CD14-positive monocyte (primary cell): ENCODE measurements around the gene NOP53. TPM values are rescaled to one million over a fixed set of nuclear protein-coding genes. Genes with fewer than 3 reads are reported as not detected.
"Not testable (repeated sequence)": the region's sequence is repeated elsewhere in the genome, so short reads cannot be mapped to it uniquely, and the experiment has no call there.

Experiments
- DNase-seq, 3 donors: peaks; one replicate each; pipeline ENCODE4 v3.0.0-alpha.2; 2011 to 2022
- H2AFZ ChIP-seq: 2 replicates; pipeline ENCODE4 v1.6.0; 2012; ENCODE audit warnings: mild to moderate bottlenecking, low read depth, low read length, inconsistent platforms; ENCODE audit not compliant: insufficient read depth, poor library complexity, severe bottlenecking
- H3K27ac ChIP-seq, 2 donors: 1 replicate in 1 of 2; 2 replicates in 1 of 2; pipeline ENCODE4 v1.5.1; 2012 to 2013; ENCODE audit warnings: low read length in 2 of 2, control low read depth in 1 of 2, inconsistent platforms in 1 of 2, low read depth in 1 of 2, mild to moderate bottlenecking in 1 of 2
- H3K27me3 ChIP-seq, 2 donors: one replicate each; pipeline versions ENCODE4 v1.6.0 to v1.6.1; 2011 to 2013; ENCODE audit warnings: low read length in 2 of 2; ENCODE audit not compliant: control insufficient read depth in 2 of 2, insufficient read depth in 2 of 2
- H3K36me3 ChIP-seq, 2 donors: replicated peaks in 1 of 2; 1 replicate in 1 of 2; 2 replicates in 1 of 2; pipeline versions ENCODE4 v1.5.1 to v1.6.1; 2012 to 2013; ENCODE audit warnings: low read length in 2 of 2, control low read depth in 1 of 2, inconsistent platforms in 1 of 2, mild to moderate bottlenecking in 1 of 2; ENCODE audit not compliant: insufficient read depth in 2 of 2, control insufficient read depth in 1 of 2
- H3K4me1 ChIP-seq, 2 donors: 1 replicate in 1 of 2; 2 replicates in 1 of 2; pipeline versions ENCODE4 v1.5.1 to v1.6.1; 2012 to 2013; ENCODE audit warnings: low read length in 2 of 2, control low read depth in 1 of 2, inconsistent platforms in 1 of 2, mild to moderate bottlenecking in 1 of 2, moderate library complexity in 1 of 2; ENCODE audit not compliant: insufficient read depth in 2 of 2, control insufficient read depth in 1 of 2
- H3K4me2 ChIP-seq: replicated peaks from 2 replicates; pipeline ENCODE3; 2012; ENCODE audit warnings: low read length, moderate library complexity, mild to moderate bottlenecking; ENCODE audit not compliant: poor library complexity, severe bottlenecking; ENCODE audit errors: extremely low read depth
- H3K4me3 ChIP-seq, 3 experiments: fragments of 200-600 bp in 1 of 3; sonication (generic) in 1 of 3; replicated peaks in 1 of 3; 1 replicate in 2 of 3; 2 replicates in 1 of 3; pipeline ENCODE4 v1.5.1; 2011 to 2013; ENCODE audit warnings: low read length in 3 of 3, mild to moderate bottlenecking in 3 of 3, control low read depth in 2 of 3, low read depth in 2 of 3, inconsistent platforms in 1 of 3, moderate library complexity in 1 of 3
- H3K79me2 ChIP-seq: 2 replicates; pipeline ENCODE4 v1.6.0; 2012; ENCODE audit warnings: mild to moderate bottlenecking, control low read depth, inconsistent platforms, low read length, moderate library complexity; ENCODE audit not compliant: insufficient read depth
- H3K9ac ChIP-seq: 2 replicates; pipeline ENCODE4 v1.6.0; 2017; ENCODE audit warnings: low read length, mild to moderate bottlenecking; ENCODE audit not compliant: insufficient read depth, poor library complexity, severe bottlenecking
- H3K9me3 ChIP-seq, 2 donors: replicated peaks in 1 of 2; 1 replicate in 1 of 2; 2 replicates in 1 of 2; pipeline versions ENCODE4 v1.5.1 to v1.6.1; 2012 to 2013; ENCODE audit warnings: low read length in 2 of 2, control low read depth in 1 of 2; ENCODE audit not compliant: control insufficient read depth in 1 of 2, insufficient read depth in 1 of 2
- H4K20me1 ChIP-seq: 2 replicates; pipeline ENCODE4 v1.6.0; 2012; ENCODE audit warnings: mild to moderate bottlenecking, low read length, control low read depth, moderate library complexity; ENCODE audit not compliant: insufficient read depth
- H3K27ac Mint-ChIP-seq, 7 donors: one replicate each; pipeline ENCODE4 v1.8.0; 2020; ENCODE audit warnings: mild to moderate bottlenecking in 7 of 7, mixed read lengths in 7 of 7, moderate library complexity in 6 of 7, inconsistent platforms in 2 of 7
- H3K27me3 Mint-ChIP-seq, 3 donors: one replicate each; pipeline ENCODE4 v1.8.0; 2021 to 2022; ENCODE audit warnings: low read depth in 3 of 3, mild to moderate bottlenecking in 3 of 3, mixed read lengths in 3 of 3, moderate library complexity in 3 of 3, inconsistent platforms in 1 of 3
- H3K36me3 Mint-ChIP-seq, 2 donors: one replicate each; pipeline ENCODE4 v1.8.0; 2020; ENCODE audit warnings: mixed read lengths in 2 of 2, inconsistent platforms in 1 of 2, mild to moderate bottlenecking in 1 of 2
- H3K4me1 Mint-ChIP-seq: one replicate; pipeline ENCODE4 v1.8.0; 2020; ENCODE audit warnings: mild to moderate bottlenecking, mixed read lengths
- H3K4me3 Mint-ChIP-seq, 2 donors: one replicate each; pipeline ENCODE4 v1.8.0; 2020; ENCODE audit warnings: mild to moderate bottlenecking in 2 of 2, mixed read lengths in 2 of 2, moderate library complexity in 1 of 2
- H3K9me3 Mint-ChIP-seq, 7 donors: one replicate each; pipeline ENCODE4 v1.8.0; 2020 to 2022; ENCODE audit warnings: mixed read lengths in 7 of 7, mild to moderate bottlenecking in 6 of 7, moderate library complexity in 6 of 7, inconsistent platforms in 2 of 7
- CTCF ChIP-seq: fragments of 200-600 bp; IDR thresholded peaks from one replicate; pipeline ENCODE4 v1.8.0; 2022; ENCODE audit warnings: antibody characterized with exemption, mild to moderate bottlenecking
- WGBS: methylation state at CpG from one replicate; pipeline ENCODE4 v1.1.5; 2013; ENCODE audit warnings: missing lambda C conversion rate; ENCODE audit not compliant: insufficient coverage; 5-methylcytosine and 5-hydroxymethylcytosine counted together
- intact Hi-C, 2 donors: fragments of 100-400 bp; cut with micrococcal nuclease; formaldehyde crosslinking; loops; one replicate each; pipeline versions ENCODE4 v1.15.0 to v1.15.1; 2023
- polyA plus RNA-seq, 3 donors: library from polyadenylated mRNA; depleted of rRNA in 1 of 3; unstranded in 2 of 3; stranded (reverse) in 1 of 3; fragments of 300-500 nt in 2 of 3; fragments of >200 nt in 1 of 3; fragmentation: Illumina TruSeq in 2 of 3; gene quantifications; 1 replicate in 2 of 3; 2 replicates in 1 of 3; pipeline ENCODE4 v1.2.3, GENCODE V29; 2012 to 2021

The NOP53 gene
- polyA plus RNA-seq, 3 donors = 47.5 to 193 (median 70.4) TPM

- Mint-ChIP-seq H3K4me1 (peaks cover 23% of the 10 kb centered on the region), H3K27me3 (peaks cover 0 to 11% (median 4%) of the 10 kb centered on the region in 3 donors), H3K4me3 (no peak overlapping the region), H3K27ac (no peak overlapping the region), H3K9me3 (peaks cover 0 to 1% (median 0%) of the 10 kb centered on the region in 7 donors), H3K36me3 (peaks cover 7 to 8% of the 10 kb centered on the region in 2 donors)
- Histone ChIP-seq H3K79me2 (peaks cover 13% of the 10 kb centered on the region), H3K4me2 (no peak overlapping the region), H3K36me3 (peaks cover 7 to 11% of the 10 kb centered on the region in 2 donors), H3K27ac (no peak overlapping the region), H3K4me3 (no peak overlapping the region), H3K9me3 (no peaks in the 10 kb centered on the region), H2AFZ (no peak overlapping the region), H3K9ac (no peak overlapping the region), H4K20me1 (no peaks in the 10 kb centered on the region), H3K4me1 (peaks cover 15 to 25% of the 10 kb centered on the region in 2 donors), H3K27me3 (no peaks in the 10 kb centered on the region)
- no peak for TF ChIP-seq CTCF
- DNase-seq = no peak
- WGBS = 100% methylated on average over 1 of the region's 4 CpGs
- intact Hi-C loops = no loop called here
Measured at GRCh38 chr19:47776568-47776967, 31.2 kb downstream of the NOP53 start.

GRCh38 chr19:47777245-47778048 lies 32.1 kb downstream of the NOP53 start:
- WGBS = 80% methylated on average over 5 of the region's 23 CpGs
- H3K27me3 Mint-ChIP-seq, H3K9me3 ChIP-seq, H4K20me1 ChIP-seq, H3K27me3 ChIP-seq, H3K27ac ChIP-seq, intact Hi-C loops, H3K9me3 Mint-ChIP-seq, DNase-seq: not testable (repeated sequence)
- Histone ChIP-seq H3K4me2 (peak overlapping the region; percentile 89), H3K79me2 (peaks cover 13% of the 10 kb centered on the region), H3K4me3 (peak overlapping the region; percentile 53 to 95 (median 84)), H3K36me3 (peaks cover 14 to 20% of the 10 kb centered on the region in 2 donors), H3K4me1 (peaks cover 15 to 25% of the 10 kb centered on the region in 2 donors), H3K9ac (peak overlapping the region; percentile 92), H2AFZ (peak overlapping the region; percentile 100)
- Mint-ChIP-seq H3K4me3 (peak overlapping the region; percentile 85 to 96), H3K27ac (peak overlapping the region in 1 of 7 donors; percentile 79), H3K36me3 (peaks cover 16 to 17% of the 10 kb centered on the region in 2 donors), H3K4me1 (peaks cover 23% of the 10 kb centered on the region)
